ENCODE data around the gene ACBD3. TPM values are rescaled to one million over a fixed set of nuclear protein-coding genes. Genes with fewer than 3 reads are reported as not detected.

Gene ACBD3
- polyA plus RNA-seq (2012; ENCODE audit: low read depth, missing spikeins) = 12.0 TPM

- TF ChIP-seq POLR2AphosphoS5 (IDR thresholded peaks at IDR 0.05; ENCODE audit: low read depth, low read length) (peak; percentile 96), TAF1 (IDR thresholded peaks at IDR 0.05; ENCODE audit: low read depth, low read length) (peak; percentile 86), POLR2A (IDR thresholded peaks at IDR 0.05; ENCODE audit: low read depth, low read length) (peak; percentile 97), SPI1 (IDR thresholded peaks at IDR 0.05; ENCODE audit: low read depth, low read length) (peak; percentile 25; the same call in 1 of the 2 replicates), POU2F2 (IDR thresholded peaks at IDR 0.05; ENCODE audit: low read depth, low read length) (peak; percentile 80), PAX5 (IDR thresholded peaks at IDR 0.05; ENCODE audit: insufficient read depth, low read length, severe bottlenecking) (no peak)
- DNase-seq (ENCODE audit: insufficient read length, low spot score) (peak; percentile 96), FAIRE-seq (peak; percentile 97)
Measured at GRCh38 chr1:226186124-226187018, at the start of gene ACBD3. ACBD3 (minus strand) TSS chr1:226186741; CDS start chr1:226186675, 66 bp downstream.

- DNase-seq (ENCODE audit: insufficient read length, low spot score) (no peak), FAIRE-seq (peak; percentile 67)
- TF ChIP-seq SPI1 (IDR thresholded peaks at IDR 0.05; ENCODE audit: low read depth, low read length) = no peak
- TF ChIP-seq POLR2AphosphoS5 (IDR thresholded peaks at IDR 0.05; ENCODE audit: low read depth, low read length) = no peak
- TF ChIP-seq POU2F2 (IDR thresholded peaks at IDR 0.05; ENCODE audit: low read depth, low read length) = no peak
- no peak for TF ChIP-seq POLR2A (IDR thresholded peaks at IDR 0.05; ENCODE audit: low read depth, low read length)
- TF ChIP-seq TAF1 (IDR thresholded peaks at IDR 0.05; ENCODE audit: low read depth, low read length) = no peak
- TF ChIP-seq PAX5 (IDR thresholded peaks at IDR 0.05; ENCODE audit: insufficient read depth, low read length, severe bottlenecking) = no peak
Measured at GRCh38 chr1:226233806-226234205, 47.3 kb upstream of the ACBD3 start.

- no peak for DNase-seq (ENCODE audit: insufficient read length, low spot score)
- FAIRE-seq = peak; percentile 88
- no peak for TF ChIP-seq PAX5 (IDR thresholded peaks at IDR 0.05; ENCODE audit: insufficient read depth, low read length, severe bottlenecking)
- TF ChIP-seq POU2F2 (IDR thresholded peaks at IDR 0.05; ENCODE audit: low read depth, low read length) = peak; percentile 69; the same call in 1 of the 2 replicates
- no peak for TF ChIP-seq TAF1 (IDR thresholded peaks at IDR 0.05; ENCODE audit: low read depth, low read length)
Measured at GRCh38 chr1:226233293-226233692, 46.8 kb upstream of the ACBD3 start.

GRCh38 chr1:226226601-226227000 lies 40.1 kb upstream of the ACBD3 start:
- no peak for TF ChIP-seq PAX5 (IDR thresholded peaks at IDR 0.05; ENCODE audit: insufficient read depth, low read length, severe bottlenecking)
- DNase-seq (ENCODE audit: insufficient read length, low spot score) (no peak), FAIRE-seq (no peak)

GRCh38 chr1:226223786-226224244 lies 37.3 kb upstream of the ACBD3 start:
- FAIRE-seq = peak; percentile 87
- DNase-seq (ENCODE audit: insufficient read length, low spot score) = peak; percentile 59
- no peak for TF ChIP-seq SPI1 (IDR thresholded peaks at IDR 0.05; ENCODE audit: low read depth, low read length)
- TF ChIP-seq TAF1 (IDR thresholded peaks at IDR 0.05; ENCODE audit: low read depth, low read length) = no peak

GRCh38 chr1:226223157-226223785 lies 36.7 kb upstream of the ACBD3 start, which contains the start of gene MIXL1:
MIXL1 (plus strand) TSS chr1:226223664; CDS start chr1:226223682, 18 bp downstream.
- FAIRE-seq (peak; percentile 74), DNase-seq (ENCODE audit: insufficient read length, low spot score) (peak; percentile 48)
- TF ChIP-seq PAX5 (IDR thresholded peaks at IDR 0.05; ENCODE audit: insufficient read depth, low read length, severe bottlenecking) (no peak), POU2F2 (IDR thresholded peaks at IDR 0.05; ENCODE audit: low read depth, low read length) (no peak), POLR2AphosphoS5 (IDR thresholded peaks at IDR 0.05; ENCODE audit: low read depth, low read length) (no peak), TAF1 (IDR thresholded peaks at IDR 0.05; ENCODE audit: low read depth, low read length) (no peak), SPI1 (IDR thresholded peaks at IDR 0.05; ENCODE audit: low read depth, low read length) (no peak), POLR2A (IDR thresholded peaks at IDR 0.05; ENCODE audit: low read depth, low read length) (no peak)

GRCh38 chr1:226222686-226223085 lies 36.1 kb upstream of the ACBD3 start:
- no peak for FAIRE-seq
- TF ChIP-seq POU2F2 (IDR thresholded peaks at IDR 0.05; ENCODE audit: low read depth, low read length) = no peak
- no peak for TF ChIP-seq TAF1 (IDR thresholded peaks at IDR 0.05; ENCODE audit: low read depth, low read length)
- no peak for TF ChIP-seq SPI1 (IDR thresholded peaks at IDR 0.05; ENCODE audit: low read depth, low read length)
- no peak for TF ChIP-seq PAX5 (IDR thresholded peaks at IDR 0.05; ENCODE audit: insufficient read depth, low read length, severe bottlenecking)
- TF ChIP-seq POLR2A (IDR thresholded peaks at IDR 0.05; ENCODE audit: low read depth, low read length) = no peak
- no peak for TF ChIP-seq POLR2AphosphoS5 (IDR thresholded peaks at IDR 0.05; ENCODE audit: low read depth, low read length)
- DNase-seq (ENCODE audit: insufficient read length, low spot score) = no peak

GRCh38 chr1:226220473-226221189 lies 34.1 kb upstream of the ACBD3 start:
- DNase-seq (ENCODE audit: insufficient read length, low spot score) = no peak
- TF ChIP-seq POLR2A (IDR thresholded peaks at IDR 0.05; ENCODE audit: low read depth, low read length) (no peak), POU2F2 (IDR thresholded peaks at IDR 0.05; ENCODE audit: low read depth, low read length) (no peak), PAX5 (IDR thresholded peaks at IDR 0.05; ENCODE audit: insufficient read depth, low read length, severe bottlenecking) (no peak), POLR2AphosphoS5 (IDR thresholded peaks at IDR 0.05; ENCODE audit: low read depth, low read length) (no peak), TAF1 (IDR thresholded peaks at IDR 0.05; ENCODE audit: low read depth, low read length) (no peak), SPI1 (IDR thresholded peaks at IDR 0.05; ENCODE audit: low read depth, low read length) (no peak)
- FAIRE-seq = no peak

GRCh38 chr1:226217273-226217672 lies 30.7 kb upstream of the ACBD3 start:
- no peak for FAIRE-seq
- DNase-seq (ENCODE audit: insufficient read length, low spot score) = no peak
- no peak for TF ChIP-seq POU2F2 (IDR thresholded peaks at IDR 0.05; ENCODE audit: low read depth, low read length)
- TF ChIP-seq POLR2A (IDR thresholded peaks at IDR 0.05; ENCODE audit: low read depth, low read length) = no peak
- no peak for TF ChIP-seq POLR2AphosphoS5 (IDR thresholded peaks at IDR 0.05; ENCODE audit: low read depth, low read length)
- TF ChIP-seq PAX5 (IDR thresholded peaks at IDR 0.05; ENCODE audit: insufficient read depth, low read length, severe bottlenecking) = no peak
- no peak for TF ChIP-seq TAF1 (IDR thresholded peaks at IDR 0.05; ENCODE audit: low read depth, low read length)
- no peak for TF ChIP-seq SPI1 (IDR thresholded peaks at IDR 0.05; ENCODE audit: low read depth, low read length)

All from GM12891 (cell line).